ENCODE data around the gene CDYL.

The CDYL gene

DNA sequence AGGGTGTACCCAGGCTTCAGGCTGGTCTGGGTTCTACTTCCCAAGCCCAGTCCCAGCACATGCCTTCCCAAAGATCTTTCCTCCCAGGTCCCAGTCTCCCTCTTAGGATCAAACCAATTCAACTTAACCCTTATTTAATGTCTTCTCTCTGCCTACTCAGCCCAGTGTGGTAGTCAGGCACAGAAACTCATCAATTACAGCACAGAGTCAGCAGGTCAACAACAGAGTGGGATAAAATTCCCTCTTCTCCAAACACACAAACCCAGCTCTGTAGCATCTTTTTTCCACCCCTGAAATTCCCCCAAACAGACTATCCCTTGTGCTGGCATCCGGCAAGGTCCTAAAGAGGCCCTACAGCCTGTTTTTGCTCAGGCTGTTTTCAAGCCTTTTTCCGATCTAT lies 47.3 kb upstream of the CDYL start:
- TF ChIP-seq, protein P1, sequence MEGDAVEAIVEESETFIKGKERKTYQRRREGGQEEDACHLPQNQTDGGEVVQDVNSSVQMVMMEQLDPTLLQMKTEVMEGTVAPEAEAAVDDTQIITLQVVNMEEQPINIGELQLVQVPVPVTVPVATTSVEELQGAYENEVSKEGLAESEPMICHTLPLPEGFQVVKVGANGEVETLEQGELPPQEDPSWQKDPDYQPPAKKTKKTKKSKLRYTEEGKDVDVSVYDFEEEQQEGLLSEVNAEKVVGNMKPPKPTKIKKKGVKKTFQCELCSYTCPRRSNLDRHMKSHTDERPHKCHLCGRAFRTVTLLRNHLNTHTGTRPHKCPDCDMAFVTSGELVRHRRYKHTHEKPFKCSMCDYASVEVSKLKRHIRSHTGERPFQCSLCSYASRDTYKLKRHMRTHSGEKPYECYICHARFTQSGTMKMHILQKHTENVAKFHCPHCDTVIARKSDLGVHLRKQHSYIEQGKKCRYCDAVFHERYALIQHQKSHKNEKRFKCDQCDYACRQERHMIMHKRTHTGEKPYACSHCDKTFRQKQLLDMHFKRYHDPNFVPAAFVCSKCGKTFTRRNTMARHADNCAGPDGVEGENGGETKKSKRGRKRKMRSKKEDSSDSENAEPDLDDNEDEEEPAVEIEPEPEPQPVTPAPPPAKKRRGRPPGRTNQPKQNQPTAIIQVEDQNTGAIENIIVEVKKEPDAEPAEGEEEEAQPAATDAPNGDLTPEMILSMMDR (IDR thresholded peaks at IDR 0.05), result no peak
- H3K4me1 ChIP-seq (ENCODE audit: control insufficient read depth in 1 of 2, insufficient read depth in 1 of 2, low read depth in 1 of 2, low read length in 1 of 2), result no peaks in the 10 kb centered on the region
- no peaks in the 10 kb centered on the region for H3K9me3 ChIP-seq
- no peak overlapping the region for H3K4me3 ChIP-seq (ENCODE audit: low read depth in 1 of 2, low read length in 1 of 2)
- H3K27me3 ChIP-seq, result no peaks in the 10 kb centered on the region
- H3K27ac ChIP-seq, result no peak overlapping the region
- no peaks in the 10 kb centered on the region for H3K36me3 ChIP-seq

DNA sequence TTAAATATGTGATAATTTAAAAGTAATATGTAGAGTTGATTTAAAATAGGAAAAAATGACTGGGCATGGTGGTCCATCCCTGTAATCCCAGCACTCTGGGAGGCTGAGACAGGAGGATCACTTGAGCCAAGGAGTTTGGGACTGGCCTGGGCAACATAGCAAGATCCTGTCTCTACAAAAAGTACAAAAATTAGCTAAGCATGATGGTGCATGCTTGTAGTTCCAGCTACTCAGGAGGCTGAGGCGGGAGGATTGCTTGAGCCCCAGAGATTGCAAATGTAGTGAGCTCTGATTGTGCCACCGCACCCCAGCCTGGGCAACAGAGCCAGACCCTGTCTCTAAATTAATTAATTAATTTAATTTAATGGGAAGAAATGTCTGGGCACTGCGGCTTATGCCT lies 44.2 kb upstream of the CDYL start:
- Histone ChIP-seq H3K9me3 (no peaks in the 10 kb centered on the region), H3K36me3 (no peaks in the 10 kb centered on the region), H3K4me3 (ENCODE audit: low read depth in 1 of 2, low read length in 1 of 2) (no peak overlapping the region), H3K4me1 (ENCODE audit: control insufficient read depth in 1 of 2, insufficient read depth in 1 of 2, low read depth in 1 of 2, low read length in 1 of 2) (no peaks in the 10 kb centered on the region), H3K27me3 (no peaks in the 10 kb centered on the region), H3K27ac (no peak overlapping the region)
- TF ChIP-seq, protein P1 (IDR thresholded peaks at IDR 0.05), result no peak

DNA sequence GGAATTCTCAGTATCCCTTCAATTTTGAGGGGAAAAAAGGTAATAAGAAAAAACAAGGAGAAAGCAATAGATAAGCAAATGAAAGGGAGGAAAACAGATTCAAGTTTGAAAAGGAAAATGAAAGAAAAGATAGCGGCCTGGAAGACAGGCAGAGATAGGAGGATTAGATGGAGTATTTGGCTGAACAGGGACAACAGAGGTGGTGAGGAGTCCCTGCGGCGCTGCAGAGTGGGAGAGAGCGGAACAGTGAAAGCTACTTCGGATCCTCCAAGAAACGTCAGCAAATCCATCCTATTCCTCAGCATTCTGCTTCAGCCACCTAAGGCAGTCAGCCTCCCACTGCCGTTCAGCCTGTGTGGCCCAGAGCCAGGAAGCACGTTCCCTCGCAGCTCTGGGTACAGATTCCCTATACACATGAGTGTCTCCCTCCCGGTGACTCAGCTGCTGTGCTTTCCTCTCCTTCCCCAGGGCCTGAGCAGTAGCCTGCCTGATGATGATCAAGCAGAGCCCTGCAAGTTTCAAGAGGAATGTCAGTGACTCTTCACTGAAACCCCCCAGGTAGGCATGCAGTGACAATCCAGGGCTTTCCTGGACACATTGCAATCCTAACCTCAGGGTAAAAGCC lies 43.4 kb upstream of the CDYL start:
- Histone ChIP-seq H3K36me3 (no peaks in the 10 kb centered on the region), H3K9me3 (no peaks in the 10 kb centered on the region), H3K27ac (no peak overlapping the region), H3K4me1 (ENCODE audit: control insufficient read depth in 1 of 2, insufficient read depth in 1 of 2, low read depth in 1 of 2, low read length in 1 of 2) (no peaks in the 10 kb centered on the region), H3K4me3 (ENCODE audit: low read depth in 1 of 2, low read length in 1 of 2) (no peak overlapping the region), H3K27me3 (no peaks in the 10 kb centered on the region)
- TF ChIP-seq, protein P1 (IDR thresholded peaks at IDR 0.05), result no peak

DNA sequence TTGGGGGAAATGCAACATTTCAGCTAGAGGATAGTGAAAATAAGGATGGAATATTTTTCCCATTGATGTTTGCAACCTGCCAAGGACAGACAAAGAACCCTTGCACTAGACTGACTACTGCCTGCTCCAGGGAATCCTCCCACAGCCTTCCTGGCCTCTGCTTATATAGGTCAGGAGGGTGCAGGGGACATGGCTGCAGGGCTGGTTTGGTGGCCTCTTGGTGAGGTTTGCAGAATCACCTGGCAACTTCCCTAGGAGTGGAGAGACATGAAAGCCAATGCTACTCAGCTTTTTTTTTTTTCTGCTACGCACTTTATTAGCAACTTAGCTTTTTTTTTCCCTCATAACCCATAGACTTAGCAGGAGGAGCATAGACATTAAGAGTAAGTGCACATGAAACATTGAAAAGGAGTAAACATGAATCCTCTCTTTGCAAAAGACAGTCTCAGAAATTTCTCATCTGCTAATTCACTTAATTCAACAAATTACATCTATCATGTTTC lies 39.8 kb upstream of the CDYL start:
- TF ChIP-seq, protein P1 (IDR thresholded peaks at IDR 0.05), result no peak
- Histone ChIP-seq H3K36me3 (no peaks in the 10 kb centered on the region), H3K9me3 (no peaks in the 10 kb centered on the region), H3K27me3 (peaks cover under 1% of the 10 kb centered on the region), H3K27ac (no peak overlapping the region), H3K4me3 (ENCODE audit: low read depth in 1 of 2, low read length in 1 of 2) (no peak overlapping the region), H3K4me1 (ENCODE audit: control insufficient read depth in 1 of 2, insufficient read depth in 1 of 2, low read depth in 1 of 2, low read length in 1 of 2) (no peaks in the 10 kb centered on the region)

DNA sequence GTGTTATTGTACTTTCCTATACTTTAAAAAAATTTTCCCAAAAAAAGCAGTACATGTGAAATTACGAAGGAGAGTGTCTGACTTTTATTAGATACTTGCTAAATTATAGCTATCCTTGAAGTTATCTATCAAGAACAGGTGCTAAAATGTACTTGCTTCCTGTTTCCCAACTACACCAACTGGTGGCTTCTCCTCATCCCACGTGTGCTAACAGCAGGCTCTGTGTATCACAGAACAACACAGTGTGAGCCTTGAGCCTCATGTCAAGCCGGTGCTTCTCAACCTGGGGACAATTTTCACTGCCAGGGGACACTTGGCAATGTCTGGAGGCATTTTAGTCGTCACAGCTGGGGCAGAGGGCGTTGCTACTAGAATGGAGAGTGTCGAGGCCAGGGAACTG lies 36.2 kb upstream of the CDYL start:
- TF ChIP-seq, protein P1 (IDR thresholded peaks at IDR 0.05), result no peak
- Histone ChIP-seq H3K4me1 (ENCODE audit: control insufficient read depth in 1 of 2, insufficient read depth in 1 of 2, low read depth in 1 of 2, low read length in 1 of 2) (no peaks in the 10 kb centered on the region), H3K4me3 (ENCODE audit: low read depth in 1 of 2, low read length in 1 of 2) (no peak overlapping the region), H3K27me3 (peaks cover 5% of the 10 kb centered on the region), H3K9me3 (no peaks in the 10 kb centered on the region), H3K27ac (no peak overlapping the region), H3K36me3 (no peaks in the 10 kb centered on the region)

All from neutrophil (primary cell).